Stomach (tissue), 4 donors: ENCODE data around the gene MYO10.

Source experiments
- CTCF ChIP-seq, 7 experiments: fragments of 450-650 bp in 4 of 7; fragments of 200-600 bp in 3 of 7; sonication (generic) in 3 of 7; IDR thresholded peaks; one replicate each; pipeline ENCODE4 v1.5.1; 2016 to 2019; ENCODE audit warnings: antibody characterized with exemption in 7 of 7, control low read depth in 2 of 7, mild to moderate bottlenecking in 1 of 7
- POLR2A ChIP-seq, 4 donors: fragments of 450-650 bp; IDR thresholded peaks; one replicate each; pipeline ENCODE4 v1.6.1; 2016; ENCODE audit warnings: antibody characterized with exemption in 4 of 4, control low read depth in 2 of 4, mild to moderate bottlenecking in 1 of 4, moderate library complexity in 1 of 4
- POLR2AphosphoS5 ChIP-seq, 3 donors: sonication (generic); formaldehyde crosslinking; IDR thresholded peaks; one replicate each; pipeline ENCODE4 v1.6.1; 2016; ENCODE audit warnings: antibody characterized with exemption in 3 of 3

GRCh38 chr5:16897284-16897704, 38.8 kb downstream of the MYO10 start:
- TF ChIP-seq CTCF (IDR thresholded peaks at IDR 0.05) (no peak), POLR2AphosphoS5 (IDR thresholded peaks at IDR 0.05) (no peak), POLR2A (IDR thresholded peaks at IDR 0.05) (no peak)
